DOHH2 (cell line): Measurements from ENCODE around the gene CDH4.

Experiments
- CTCF ChIP-seq: fragments of 200-600 bp; sonication (generic); IDR thresholded peaks from one replicate; pipeline ENCODE4 v1.5.1; 2014; ENCODE audit warnings: antibody characterized with exemption, mild to moderate bottlenecking, low read depth, low read length; ENCODE audit not compliant: poor library complexity, severe bottlenecking
- EZH2phosphoT487 ChIP-seq: fragments of 200-600 bp; sonication (generic); IDR thresholded peaks from 2 replicates; pipeline ENCODE4 v1.6.1; 2017; ENCODE audit warnings: borderline replicate concordance, mild to moderate bottlenecking, antibody characterized with exemption, low read length, moderate library complexity, mixed read lengths

- TF ChIP-seq CTCF, result no peak
- TF ChIP-seq EZH2phosphoT487, result no peak
These were observed 667.2 kb downstream of the CDH4 start for GRCh38 chr20:61919239-61919638.
